Measurements from ENCODE around the gene HNRNPC.
"Not testable (repeated sequence)": the region's sequence is repeated elsewhere in the genome, so short reads cannot be mapped to it uniquely, and the experiment has no call there.

Gene HNRNPC

GRCh38 chr14:21272661-21273060 lies 3.4 kb upstream of the HNRNPC start:
- not testable (repeated sequence) for H3K27me3 ChIP-seq (ENCODE audit: control insufficient read depth in 1 of 2, insufficient read depth in 2 of 2, low read length in 2 of 2); H3K36me3 ChIP-seq (ENCODE audit: control insufficient read depth in 2 of 2, insufficient read depth in 2 of 2, low read length in 2 of 2); H3K4me1 ChIP-seq (ENCODE audit: control insufficient read depth, insufficient read depth, low read length); H3K9ac ChIP-seq (ENCODE audit: low read length in 2 of 2); H3K4me3 ChIP-seq (ENCODE audit: low read length in 2 of 2); H3K27ac ChIP-seq (ENCODE audit: low read length); H3K9me3 ChIP-seq (ENCODE audit: control insufficient read depth in 2 of 2, low read length in 2 of 2)

- Histone ChIP-seq H3K9ac (ENCODE audit: low read length in 2 of 2) (peak overlapping the region; percentile 99 to 100), H3K27me3 (ENCODE audit: control insufficient read depth in 1 of 2, insufficient read depth in 2 of 2, low read length in 2 of 2) (no peaks in the 10 kb centered on the region), H3K4me1 (ENCODE audit: control insufficient read depth, insufficient read depth, low read length) (peaks cover 22% of the 10 kb centered on the region), H3K27ac (ENCODE audit: low read length) (peak overlapping the region; percentile 96), H3K9me3 (ENCODE audit: control insufficient read depth in 2 of 2, low read length in 2 of 2) (no peaks in the 10 kb centered on the region), H3K4me3 (ENCODE audit: low read length in 2 of 2) (peak overlapping the region; percentile 76 to 99), H3K36me3 (ENCODE audit: control insufficient read depth in 2 of 2, insufficient read depth in 2 of 2, low read length in 2 of 2) (peaks cover 7 to 8% of the 10 kb centered on the region in 2 donors)
These were observed 508 bp downstream of the HNRNPC start for GRCh38 chr14:21268617-21269251.

GRCh38 chr14:21267886-21268616 lies 1.2 kb downstream of the HNRNPC start:
- H3K36me3 ChIP-seq (ENCODE audit: control insufficient read depth in 2 of 2, insufficient read depth in 2 of 2, low read length in 2 of 2) = peaks cover 7 to 13% of the 10 kb centered on the region in 2 donors
- peaks cover 25% of the 10 kb centered on the region for H3K4me1 ChIP-seq (ENCODE audit: control insufficient read depth, insufficient read depth, low read length)
- H3K9me3 ChIP-seq (ENCODE audit: control insufficient read depth in 2 of 2, low read length in 2 of 2) = no peaks in the 10 kb centered on the region
- H3K9ac ChIP-seq (ENCODE audit: low read length in 2 of 2) = peak overlapping the region; percentile 99 to 100
- peak overlapping the region; percentile 96 for H3K27ac ChIP-seq (ENCODE audit: low read length)
- no peaks in the 10 kb centered on the region for H3K27me3 ChIP-seq (ENCODE audit: control insufficient read depth in 1 of 2, insufficient read depth in 2 of 2, low read length in 2 of 2)
- peak overlapping the region; percentile 76 to 99 for H3K4me3 ChIP-seq (ENCODE audit: low read length in 2 of 2)

- H3K4me3 ChIP-seq (ENCODE audit: low read length in 2 of 2) = peak overlapping the region; percentile 76 to 99
- peaks cover 25% of the 10 kb centered on the region for H3K4me1 ChIP-seq (ENCODE audit: control insufficient read depth, insufficient read depth, low read length)
- peaks cover 9 to 15% of the 10 kb centered on the region in 2 donors for H3K36me3 ChIP-seq (ENCODE audit: control insufficient read depth in 2 of 2, insufficient read depth in 2 of 2, low read length in 2 of 2)
- no peaks in the 10 kb centered on the region for H3K9me3 ChIP-seq (ENCODE audit: control insufficient read depth in 2 of 2, low read length in 2 of 2)
- no peaks in the 10 kb centered on the region for H3K27me3 ChIP-seq (ENCODE audit: control insufficient read depth in 1 of 2, insufficient read depth in 2 of 2, low read length in 2 of 2)
- H3K9ac ChIP-seq (ENCODE audit: low read length in 2 of 2) = peak overlapping the region; percentile 1 to 99
- H3K27ac ChIP-seq (ENCODE audit: low read length) = no peak overlapping the region
These were observed 1.8 kb downstream of the HNRNPC start for GRCh38 chr14:21267431-21267845.

GRCh38 chr14:21264025-21264801 lies 5.0 kb downstream of the HNRNPC start:
- Histone ChIP-seq H3K27ac (ENCODE audit: low read length) (no peak overlapping the region), H3K4me1 (ENCODE audit: control insufficient read depth, insufficient read depth, low read length) (peaks cover 20% of the 10 kb centered on the region), H3K9me3 (ENCODE audit: control insufficient read depth in 2 of 2, low read length in 2 of 2) (no peaks in the 10 kb centered on the region), H3K9ac (ENCODE audit: low read length in 2 of 2) (no peak overlapping the region), H3K36me3 (ENCODE audit: control insufficient read depth in 2 of 2, insufficient read depth in 2 of 2, low read length in 2 of 2) (peaks cover 16 to 20% of the 10 kb centered on the region in 2 donors), H3K4me3 (ENCODE audit: low read length in 2 of 2) (no peak overlapping the region), H3K27me3 (ENCODE audit: control insufficient read depth in 1 of 2, insufficient read depth in 2 of 2, low read length in 2 of 2) (no peaks in the 10 kb centered on the region)

- H3K27ac ChIP-seq (ENCODE audit: low read length) = no peak overlapping the region
These were observed 5.8 kb downstream of the HNRNPC start for GRCh38 chr14:21263284-21264024.

GRCh38 chr14:21262410-21262809 lies 6.8 kb downstream of the HNRNPC start:
- Histone ChIP-seq H3K4me3 (ENCODE audit: low read length in 2 of 2) (no peak overlapping the region), H3K4me1 (ENCODE audit: control insufficient read depth, insufficient read depth, low read length) (peaks cover 24% of the 10 kb centered on the region), H3K36me3 (ENCODE audit: control insufficient read depth in 2 of 2, insufficient read depth in 2 of 2, low read length in 2 of 2) (peaks cover 23 to 25% of the 10 kb centered on the region in 2 donors), H3K9ac (ENCODE audit: low read length in 2 of 2) (no peak overlapping the region), H3K27me3 (ENCODE audit: control insufficient read depth in 1 of 2, insufficient read depth in 2 of 2, low read length in 2 of 2) (no peaks in the 10 kb centered on the region), H3K27ac (ENCODE audit: low read length) (no peak overlapping the region), H3K9me3 (ENCODE audit: control insufficient read depth in 2 of 2, low read length in 2 of 2) (no peaks in the 10 kb centered on the region)

More at GRCh38 chr14:21263284-21264024, 5.8 kb downstream of the HNRNPC start:
- Histone ChIP-seq H3K9me3 (ENCODE audit: control insufficient read depth in 2 of 2, low read length in 2 of 2) (no peaks in the 10 kb centered on the region), H3K9ac (ENCODE audit: low read length in 2 of 2) (no peak overlapping the region), H3K4me1 (ENCODE audit: control insufficient read depth, insufficient read depth, low read length) (peaks cover 20% of the 10 kb centered on the region), H3K36me3 (ENCODE audit: control insufficient read depth in 2 of 2, insufficient read depth in 2 of 2, low read length in 2 of 2) (peaks cover 20 to 24% of the 10 kb centered on the region in 2 donors), H3K27me3 (ENCODE audit: control insufficient read depth in 1 of 2, insufficient read depth in 2 of 2, low read length in 2 of 2) (no peaks in the 10 kb centered on the region), H3K4me3 (ENCODE audit: low read length in 2 of 2) (no peak overlapping the region)

GRCh38 chr14:21261824-21262223 lies 7.4 kb downstream of the HNRNPC start:
- peaks cover 23 to 29% of the 10 kb centered on the region in 2 donors for H3K36me3 ChIP-seq (ENCODE audit: control insufficient read depth in 2 of 2, insufficient read depth in 2 of 2, low read length in 2 of 2)
- H3K4me1 ChIP-seq (ENCODE audit: control insufficient read depth, insufficient read depth, low read length) = peaks cover 27% of the 10 kb centered on the region
- H3K4me3 ChIP-seq (ENCODE audit: low read length in 2 of 2) = no peak overlapping the region
- no peaks in the 10 kb centered on the region for H3K27me3 ChIP-seq (ENCODE audit: control insufficient read depth in 1 of 2, insufficient read depth in 2 of 2, low read length in 2 of 2)
- no peaks in the 10 kb centered on the region for H3K9me3 ChIP-seq (ENCODE audit: control insufficient read depth in 2 of 2, low read length in 2 of 2)
- H3K27ac ChIP-seq (ENCODE audit: low read length) = no peak overlapping the region
- no peak overlapping the region for H3K9ac ChIP-seq (ENCODE audit: low read length in 2 of 2)

GRCh38 chr14:21258889-21259787 lies 10.1 kb downstream of the HNRNPC start:
- H3K27me3 ChIP-seq (ENCODE audit: control insufficient read depth in 1 of 2, insufficient read depth in 2 of 2, low read length in 2 of 2) = no peaks in the 10 kb centered on the region
- peaks cover 17 to 24% of the 10 kb centered on the region in 2 donors for H3K36me3 ChIP-seq (ENCODE audit: control insufficient read depth in 2 of 2, insufficient read depth in 2 of 2, low read length in 2 of 2)
- no peak overlapping the region for H3K9ac ChIP-seq (ENCODE audit: low read length in 2 of 2)
- H3K27ac ChIP-seq (ENCODE audit: low read length) = no peak overlapping the region
- no peaks in the 10 kb centered on the region for H3K9me3 ChIP-seq (ENCODE audit: control insufficient read depth in 2 of 2, low read length in 2 of 2)
- H3K4me3 ChIP-seq (ENCODE audit: low read length in 2 of 2) = no peak overlapping the region
- peaks cover 13% of the 10 kb centered on the region for H3K4me1 ChIP-seq (ENCODE audit: control insufficient read depth, insufficient read depth, low read length)
